Vein endothelial cell (primary cell): ENCODE results near the gene SLC10A6. TPM values are rescaled to one million over a fixed set of nuclear protein-coding genes. Genes with fewer than 3 reads are reported as not detected.

Source experiments
- total RNA-seq: library from RNA; depleted of rRNA; stranded (reverse); fragments of >200 nt; gene quantifications from 2 replicates; pipeline ENCODE4 v1.2.3, GENCODE V29; 2012

SLC10A6 gene
- 0.10 TPM in 1 of 2 replicates, not detected in the other for total RNA-seq

GRCh38 chr4:86848732-86849619 lies at the start of gene SLC10A6:
Gene SLC10A6, minus strand, starts transcription at chr4:86849384. Its CDS starts 269 bp downstream, at chr4:86849115.

GRCh38 chr4:86891762-86892635 lies 42.8 kb upstream of the SLC10A6 start, which contains the start of gene C4orf36:
Gene C4orf36, minus strand, starts transcription at chr4:86892422. Its CDS starts 902 bp downstream, at chr4:86891520.

Other genes with a start within 250 kb of the SLC10A6 start
- gene C4orf36, start 43.0 kb upstream of the SLC10A6 start, total RNA-seq = 0.33 and 0.57 TPM in 2 replicates
- gene AFF1, start 85.6 kb upstream of the SLC10A6 start, total RNA-seq = 34.2 and 36.3 TPM in 2 replicates